Measurements from ENCODE around the gene KLK10.

DNA sequence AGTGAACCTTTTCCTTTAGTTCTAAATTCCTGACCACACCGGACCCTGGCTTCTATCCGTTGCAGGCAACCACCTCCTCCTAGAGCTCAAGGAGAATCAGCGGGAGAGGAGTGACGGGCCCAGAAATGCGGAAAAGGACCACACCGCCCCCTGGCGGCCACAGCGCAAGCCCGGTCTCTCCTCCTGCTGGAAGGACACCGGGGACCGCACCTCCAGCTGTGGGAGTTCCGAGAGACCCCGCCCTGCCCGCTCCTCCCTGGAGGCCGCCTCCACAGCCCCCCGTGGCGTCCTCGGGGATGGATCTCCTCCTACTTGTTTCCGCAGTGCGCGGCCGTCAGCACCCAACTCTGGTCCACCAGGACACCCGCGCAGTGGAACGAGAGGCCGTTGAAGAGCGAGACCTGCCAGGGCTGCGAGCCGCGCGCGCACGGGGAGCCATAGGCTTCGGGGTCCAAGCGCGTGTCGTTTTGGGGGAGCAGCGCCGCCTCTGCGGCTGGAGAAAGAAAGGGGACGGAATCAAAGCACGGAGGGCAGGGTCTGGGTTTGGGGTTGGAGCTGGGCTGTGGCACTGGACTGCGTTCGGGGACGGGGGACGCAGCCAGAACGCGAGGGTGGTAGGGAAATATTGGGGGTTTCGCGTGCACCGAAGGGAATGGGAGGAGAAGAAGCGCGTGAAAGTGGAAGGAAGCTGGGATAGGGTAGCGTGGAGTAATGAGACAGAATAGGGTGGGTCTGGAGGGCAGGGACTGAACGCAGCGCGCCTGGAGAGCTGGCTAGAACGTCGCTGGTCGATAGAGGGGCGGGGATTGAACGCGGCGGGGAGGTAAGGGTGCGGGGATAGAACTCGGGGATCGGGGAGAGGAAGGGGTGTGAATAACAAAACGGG is 2.5 kb downstream of the KLK10 start:
- TF ChIP-seq CHD2 (IDR thresholded peaks at IDR 0.05; ENCODE audit: low read length, partially characterized antibody) (no peak), JUND (IDR thresholded peaks at IDR 0.05) (no peak), YY1 (IDR thresholded peaks at IDR 0.05; ENCODE audit: low read depth) (no peak), CTCF (IDR thresholded peaks at IDR 0.05) (peak; percentile 75), RAD21 (IDR thresholded peaks at IDR 0.05; ENCODE audit: low read length) (peak; percentile 55), NRF1 (IDR thresholded peaks at IDR 0.05; ENCODE audit: low read depth, low read length) (no peak), MXI1 (IDR thresholded peaks at IDR 0.05; ENCODE audit: low read depth, low read length) (no peak), IRF3 (IDR thresholded peaks at IDR 0.05; ENCODE audit: low read depth, low read length) (no peak), SIN3A (IDR thresholded peaks at IDR 0.05; ENCODE audit: borderline replicate concordance, low read depth, low read length) (no peak), RCOR1 (IDR thresholded peaks at IDR 0.05; ENCODE audit: low read length) (no peak)
- TF ChIP-seq, protein P1, sequence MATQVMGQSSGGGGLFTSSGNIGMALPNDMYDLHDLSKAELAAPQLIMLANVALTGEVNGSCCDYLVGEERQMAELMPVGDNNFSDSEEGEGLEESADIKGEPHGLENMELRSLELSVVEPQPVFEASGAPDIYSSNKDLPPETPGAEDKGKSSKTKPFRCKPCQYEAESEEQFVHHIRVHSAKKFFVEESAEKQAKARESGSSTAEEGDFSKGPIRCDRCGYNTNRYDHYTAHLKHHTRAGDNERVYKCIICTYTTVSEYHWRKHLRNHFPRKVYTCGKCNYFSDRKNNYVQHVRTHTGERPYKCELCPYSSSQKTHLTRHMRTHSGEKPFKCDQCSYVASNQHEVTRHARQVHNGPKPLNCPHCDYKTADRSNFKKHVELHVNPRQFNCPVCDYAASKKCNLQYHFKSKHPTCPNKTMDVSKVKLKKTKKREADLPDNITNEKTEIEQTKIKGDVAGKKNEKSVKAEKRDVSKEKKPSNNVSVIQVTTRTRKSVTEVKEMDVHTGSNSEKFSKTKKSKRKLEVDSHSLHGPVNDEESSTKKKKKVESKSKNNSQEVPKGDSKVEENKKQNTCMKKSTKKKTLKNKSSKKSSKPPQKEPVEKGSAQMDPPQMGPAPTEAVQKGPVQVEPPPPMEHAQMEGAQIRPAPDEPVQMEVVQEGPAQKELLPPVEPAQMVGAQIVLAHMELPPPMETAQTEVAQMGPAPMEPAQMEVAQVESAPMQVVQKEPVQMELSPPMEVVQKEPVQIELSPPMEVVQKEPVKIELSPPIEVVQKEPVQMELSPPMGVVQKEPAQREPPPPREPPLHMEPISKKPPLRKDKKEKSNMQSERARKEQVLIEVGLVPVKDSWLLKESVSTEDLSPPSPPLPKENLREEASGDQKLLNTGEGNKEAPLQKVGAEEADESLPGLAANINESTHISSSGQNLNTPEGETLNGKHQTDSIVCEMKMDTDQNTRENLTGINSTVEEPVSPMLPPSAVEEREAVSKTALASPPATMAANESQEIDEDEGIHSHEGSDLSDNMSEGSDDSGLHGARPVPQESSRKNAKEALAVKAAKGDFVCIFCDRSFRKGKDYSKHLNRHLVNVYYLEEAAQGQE (IDR thresholded peaks at IDR 0.05; ENCODE audit: low read depth, low read length): no peak
